Ureter (tissue), 1 donor: Measurements from ENCODE around the gene ZNF473. TPM values are rescaled to one million over a fixed set of nuclear protein-coding genes. Genes with fewer than 3 reads are reported as not detected.
"Not testable (repeated sequence)": the region's sequence is repeated elsewhere in the genome, so short reads cannot be mapped to it uniquely, and the experiment has no call there.

Experiments used
- DNase-seq: peaks from one replicate; pipeline ENCODE4 v3.0.0-alpha.2; 2020; ENCODE audit warnings: low spot score
- total RNA-seq: library from RNA; stranded (reverse); gene quantifications from one replicate; pipeline ENCODE4 v1.2.4, GENCODE V29; 2023
- donor health status: DM: yes; HTN: yes; CAD: no.

The ZNF473 gene
- total RNA-seq, 1 donor from 2014 or later: 12.0 TPM

- DNase-seq: no peak
Observed at GRCh38 chr19:50047671-50048070, 21.9 kb downstream of the ZNF473 start.

- peak; percentile 84 for DNase-seq
Observed at GRCh38 chr19:50050406-50051227, 24.8 kb downstream of the ZNF473 start.

- DNase-seq: not testable (repeated sequence)
Observed at GRCh38 chr19:50051228-50051895, 25.6 kb downstream of the ZNF473 start.

GRCh38 chr19:50051964-50052363, 26.2 kb downstream of the ZNF473 start:
- no peak for DNase-seq

- no peak for DNase-seq
Observed at GRCh38 chr19:50053119-50053518, 27.3 kb downstream of the ZNF473 start.

GRCh38 chr19:50058425-50058824, 32.6 kb downstream of the ZNF473 start:
- DNase-seq: no peak

- no peak for DNase-seq
Observed at GRCh38 chr19:50059045-50059444, 33.2 kb downstream of the ZNF473 start.

GRCh38 chr19:50060107-50060506, 34.3 kb downstream of the ZNF473 start:
- DNase-seq: no peak

- no peak for DNase-seq
Observed at GRCh38 chr19:50061650-50062049, 35.8 kb downstream of the ZNF473 start.

GRCh38 chr19:50065938-50066337, 40.1 kb downstream of the ZNF473 start:
- no peak for DNase-seq

GRCh38 chr19:50067575-50067974, 41.8 kb downstream of the ZNF473 start:
- no peak for DNase-seq

GRCh38 chr19:50068382-50068781, 42.6 kb downstream of the ZNF473 start:
- not testable (repeated sequence) for DNase-seq

GRCh38 chr19:50075076-50075475, 49.3 kb downstream of the ZNF473 start:
- not testable (repeated sequence) for DNase-seq

- DNase-seq: not testable (repeated sequence)
Observed at GRCh38 chr19:50075644-50076372, 50.0 kb downstream of the ZNF473 start.

GRCh38 chr19:50076581-50077355, 51.0 kb downstream of the ZNF473 start:
- not testable (repeated sequence) for DNase-seq

GRCh38 chr19:50079014-50079413, 53.2 kb downstream of the ZNF473 start:
- DNase-seq: not testable (repeated sequence)

- DNase-seq: not testable (repeated sequence)
Observed at GRCh38 chr19:50084440-50084839, 58.6 kb downstream of the ZNF473 start.

GRCh38 chr19:50087153-50087552, 61.3 kb downstream of the ZNF473 start:
- not testable (repeated sequence) for DNase-seq

- not testable (repeated sequence) for DNase-seq
Observed at GRCh38 chr19:50090706-50091105, 64.9 kb downstream of the ZNF473 start.

- DNase-seq: not testable (repeated sequence)
Observed at GRCh38 chr19:50091786-50092185, 66.0 kb downstream of the ZNF473 start.

GRCh38 chr19:50092597-50092996, 66.8 kb downstream of the ZNF473 start:
- not testable (repeated sequence) for DNase-seq
